HepG2 (cell line): ENCODE measurements around the gene GPR162. TPM values are rescaled to one million over a fixed set of nuclear protein-coding genes. Genes with fewer than 3 reads are reported as not detected.
A peak's percentile ranks its signal among the peaks of the same experiment; 100 is the strongest.

ENCODE experiments used
- CREB1 ChIP-seq, 2 experiments: fragments of 450-650 bp in 1 of 2; IDR thresholded peaks; 2 replicates each; pipeline ENCODE4 v1.6.1; 2016 to 2017; ENCODE audit warnings: control low read depth in 1 of 2, mild to moderate bottlenecking in 1 of 2, missing compliant biosample characterization in 1 of 2, missing genetic modification characterization in 1 of 2
- HMG20A ChIP-seq: IDR thresholded peaks from 2 replicates; pipeline ENCODE4 v1.6.1; 2016; ENCODE audit warnings: borderline replicate concordance
- KDM4B ChIP-seq: sonication (generic); formaldehyde crosslinking; IDR thresholded peaks from 2 replicates; pipeline ENCODE4 v1.4.0; 2020; ENCODE audit warnings: missing genetic modification reagents
- NFKBIZ ChIP-seq: IDR thresholded peaks from 2 replicates; pipeline ENCODE4 v1.6.1; 2018; ENCODE audit warnings: missing genetic modification reagents, missing compliant biosample characterization
- RELA ChIP-seq: sonication (generic); formaldehyde crosslinking; IDR thresholded peaks from 2 replicates; pipeline ENCODE4 v1.4.0; 2020; ENCODE audit warnings: missing genetic modification reagents
- TCF12 ChIP-seq, 2 experiments: fragments of 450-650 bp in 1 of 2; sonication (generic) in 1 of 2; formaldehyde crosslinking in 1 of 2; IDR thresholded peaks; 2 replicates each; pipeline versions ENCODE4 v1.6.1 to v1.8.0; 2017 to 2022; ENCODE audit warnings: antibody characterized with exemption in 1 of 2, mild to moderate bottlenecking in 1 of 2, missing genetic modification reagents in 1 of 2, moderate library complexity in 1 of 2
- U2AF2 ChIP-seq: fragments of 200-400 bp; formaldehyde crosslinking; IDR thresholded peaks from 2 replicates; pipeline ENCODE4 v1.6.1; 2017; ENCODE audit warnings: low read depth, mild to moderate bottlenecking, low read length
- ZNF782 ChIP-seq: sonication (generic); formaldehyde crosslinking; IDR thresholded peaks from 2 replicates; pipeline ENCODE4 v1.4.0; 2020; ENCODE audit warnings: missing genetic modification reagents, mild to moderate bottlenecking, borderline replicate concordance
- polyA plus RNA-seq, 8 experiments: library from polyadenylated mRNA; depleted of rRNA in 3 of 8; stranded (reverse) in 7 of 8; unstranded in 1 of 8; fragments of >200 nt; fragmentation: Illumina TruSeq in 4 of 8; extraction: Trizol in 4 of 8; gene quantifications; 2 replicates each; pipeline versions ENCODE4 v1.2.1 to v1.2.3, GENCODE V29; 2011 to 2016; ENCODE audit warnings: low read depth in 4 of 8, missing spikeins in 1 of 8, mixed read lengths in 1 of 8; ENCODE audit not compliant: insufficient read depth in 1 of 8
- total RNA-seq, 5 experiments: library from RNA; depleted of rRNA; stranded (reverse); fragments of >200 nt; fragmentation: Illumina TruSeq; extraction: Trizol; gene quantifications; 2 replicates each; pipeline ENCODE4 v1.2.3, GENCODE V29; 2016; ENCODE audit warnings: low read depth in 1 of 5
- TF ChIP-seq, protein P1 (sequence below): conservative IDR thresholded peaks from 2 replicates; pipeline ENCODE4 v1.6.1; 2018; ENCODE audit warnings: missing genetic modification reagents
- TF ChIP-seq, protein P2 (sequence below): sonication (generic); formaldehyde crosslinking; IDR thresholded peaks from 2 replicates; pipeline ENCODE4 v1.5.0; 2020; ENCODE audit warnings: missing genetic modification reagents, mild to moderate bottlenecking, borderline replicate concordance
- TF ChIP-seq, protein P3 (sequence below): sonication (generic); formaldehyde crosslinking; IDR thresholded peaks from 2 replicates; pipeline ENCODE4; 2020; ENCODE audit warnings: missing genetic modification reagents, mild to moderate bottlenecking, borderline replicate concordance
- TF ChIP-seq, protein P4 (sequence below): fragments of 450-650 bp; IDR thresholded peaks from 2 replicates; pipeline ENCODE4 v1.6.1; 2016
- TF ChIP-seq, protein P5 (sequence below): sonication (generic); formaldehyde crosslinking; conservative IDR thresholded peaks from 2 replicates; pipeline ENCODE4 v1.4.0; 2020; ENCODE audit warnings: missing genetic modification reagents
- TF ChIP-seq, protein P6 (sequence below): sonication (generic); formaldehyde crosslinking; IDR thresholded peaks from 2 replicates; pipeline ENCODE4 v1.4.0; 2020; ENCODE audit warnings: missing genetic modification reagents

Gene GPR162
- total and polyA plus RNA-seq, 2 of the 13 experiments (the other 11 are each of a cell fraction or from before 2014, with no cell fraction given) = 0.08 TPM; not detected in 1

DNA sequence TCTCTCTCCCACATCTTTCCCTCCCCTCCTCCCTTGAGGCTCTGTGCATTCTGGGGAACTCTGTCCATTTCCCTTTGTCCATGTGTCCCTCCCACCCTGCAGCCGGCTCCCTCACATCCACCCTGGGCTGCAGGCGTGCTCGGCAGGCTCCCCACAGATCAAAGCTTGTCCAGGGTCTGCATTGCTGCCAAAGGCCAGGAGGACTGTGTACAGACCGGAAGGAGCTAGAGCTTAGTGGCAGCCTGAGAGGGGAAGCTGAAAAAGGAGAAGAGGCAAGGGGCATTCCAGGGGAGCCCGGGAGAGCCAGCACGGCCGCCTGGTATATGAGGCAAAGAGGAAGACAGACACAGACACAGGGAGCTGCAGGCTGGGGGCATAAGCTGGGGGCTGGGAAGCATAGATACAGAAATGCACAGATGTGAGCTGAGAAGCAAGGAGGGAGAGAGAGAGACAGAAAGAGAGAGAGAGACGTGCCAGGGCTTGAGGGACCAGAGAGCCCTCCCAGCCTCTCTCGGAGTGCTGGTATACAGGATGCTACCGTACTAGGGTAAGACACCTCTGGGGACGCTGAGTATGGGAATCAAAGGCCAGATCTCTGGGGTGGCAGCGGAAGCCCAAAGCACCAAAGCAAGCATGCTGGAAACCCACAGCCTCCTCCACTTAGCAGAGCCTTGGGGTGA lies 29.0 kb upstream of the GPR162 start (continued):
- no peak for TF ChIP-seq KDM4B
- no peak for TF ChIP-seq NFKBIZ
- TF ChIP-seq RELA (CRISPR knock-in tag) = no peak
- TF ChIP-seq, protein P1, sequence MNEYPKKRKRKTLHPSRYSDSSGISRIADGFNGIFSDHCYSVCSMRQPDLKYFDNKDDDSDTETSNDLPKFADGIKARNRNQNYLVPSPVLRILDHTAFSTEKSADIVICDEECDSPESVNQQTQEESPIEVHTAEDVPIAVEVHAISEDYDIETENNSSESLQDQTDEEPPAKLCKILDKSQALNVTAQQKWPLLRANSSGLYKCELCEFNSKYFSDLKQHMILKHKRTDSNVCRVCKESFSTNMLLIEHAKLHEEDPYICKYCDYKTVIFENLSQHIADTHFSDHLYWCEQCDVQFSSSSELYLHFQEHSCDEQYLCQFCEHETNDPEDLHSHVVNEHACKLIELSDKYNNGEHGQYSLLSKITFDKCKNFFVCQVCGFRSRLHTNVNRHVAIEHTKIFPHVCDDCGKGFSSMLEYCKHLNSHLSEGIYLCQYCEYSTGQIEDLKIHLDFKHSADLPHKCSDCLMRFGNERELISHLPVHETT (CRISPR knock-in tag) = no peak
- no peak for TF ChIP-seq CREB1 (IDR thresholded peaks at IDR 0.05)
- TF ChIP-seq CREB1 (CRISPR knock-in tag; IDR thresholded peaks at IDR 0.05) = no peak
- TF ChIP-seq, protein P2, sequence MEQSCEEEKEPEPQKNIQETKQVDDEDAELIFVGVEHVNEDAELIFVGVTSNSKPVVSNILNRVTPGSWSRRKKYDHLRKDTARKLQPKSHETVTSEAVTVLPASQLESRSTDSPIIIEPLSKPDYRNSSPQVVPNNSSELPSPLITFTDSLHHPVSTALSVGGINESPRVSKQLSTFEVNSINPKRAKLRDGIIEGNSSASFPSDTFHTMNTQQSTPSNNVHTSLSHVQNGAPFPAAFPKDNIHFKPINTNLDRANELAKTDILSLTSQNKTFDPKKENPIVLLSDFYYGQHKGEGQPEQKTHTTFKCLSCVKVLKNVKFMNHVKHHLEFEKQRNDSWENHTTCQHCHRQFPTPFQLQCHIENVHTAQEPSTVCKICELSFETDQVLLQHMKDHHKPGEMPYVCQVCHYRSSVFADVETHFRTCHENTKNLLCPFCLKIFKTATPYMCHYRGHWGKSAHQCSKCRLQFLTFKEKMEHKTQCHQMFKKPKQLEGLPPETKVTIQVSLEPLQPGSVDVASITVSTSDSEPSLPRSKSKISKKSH (CRISPR knock-in tag) = peak; percentile 73; the same call in 1 of the 2 replicates
- TF ChIP-seq, protein P3, sequence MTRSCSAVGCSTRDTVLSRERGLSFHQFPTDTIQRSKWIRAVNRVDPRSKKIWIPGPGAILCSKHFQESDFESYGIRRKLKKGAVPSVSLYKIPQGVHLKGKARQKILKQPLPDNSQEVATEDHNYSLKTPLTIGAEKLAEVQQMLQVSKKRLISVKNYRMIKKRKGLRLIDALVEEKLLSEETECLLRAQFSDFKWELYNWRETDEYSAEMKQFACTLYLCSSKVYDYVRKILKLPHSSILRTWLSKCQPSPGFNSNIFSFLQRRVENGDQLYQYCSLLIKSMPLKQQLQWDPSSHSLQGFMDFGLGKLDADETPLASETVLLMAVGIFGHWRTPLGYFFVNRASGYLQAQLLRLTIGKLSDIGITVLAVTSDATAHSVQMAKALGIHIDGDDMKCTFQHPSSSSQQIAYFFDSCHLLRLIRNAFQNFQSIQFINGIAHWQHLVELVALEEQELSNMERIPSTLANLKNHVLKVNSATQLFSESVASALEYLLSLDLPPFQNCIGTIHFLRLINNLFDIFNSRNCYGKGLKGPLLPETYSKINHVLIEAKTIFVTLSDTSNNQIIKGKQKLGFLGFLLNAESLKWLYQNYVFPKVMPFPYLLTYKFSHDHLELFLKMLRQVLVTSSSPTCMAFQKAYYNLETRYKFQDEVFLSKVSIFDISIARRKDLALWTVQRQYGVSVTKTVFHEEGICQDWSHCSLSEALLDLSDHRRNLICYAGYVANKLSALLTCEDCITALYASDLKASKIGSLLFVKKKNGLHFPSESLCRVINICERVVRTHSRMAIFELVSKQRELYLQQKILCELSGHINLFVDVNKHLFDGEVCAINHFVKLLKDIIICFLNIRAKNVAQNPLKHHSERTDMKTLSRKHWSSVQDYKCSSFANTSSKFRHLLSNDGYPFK (CRISPR knock-in tag) = peak; percentile 69; the same call in 1 of the 2 replicates
- TF ChIP-seq, protein P4, sequence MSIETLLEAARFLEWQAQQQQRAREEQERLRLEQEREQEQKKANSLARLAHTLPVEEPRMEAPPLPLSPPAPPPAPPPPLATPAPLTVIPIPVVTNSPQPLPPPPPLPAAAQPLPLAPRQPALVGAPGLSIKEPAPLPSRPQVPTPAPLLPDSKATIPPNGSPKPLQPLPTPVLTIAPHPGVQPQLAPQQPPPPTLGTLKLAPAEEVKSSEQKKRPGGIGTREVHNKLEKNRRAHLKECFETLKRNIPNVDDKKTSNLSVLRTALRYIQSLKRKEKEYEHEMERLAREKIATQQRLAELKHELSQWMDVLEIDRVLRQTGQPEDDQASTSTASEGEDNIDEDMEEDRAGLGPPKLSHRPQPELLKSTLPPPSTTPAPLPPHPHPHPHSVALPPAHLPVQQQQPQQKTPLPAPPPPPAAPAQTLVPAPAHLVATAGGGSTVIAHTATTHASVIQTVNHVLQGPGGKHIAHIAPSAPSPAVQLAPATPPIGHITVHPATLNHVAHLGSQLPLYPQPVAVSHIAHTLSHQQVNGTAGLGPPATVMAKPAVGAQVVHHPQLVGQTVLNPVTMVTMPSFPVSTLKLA = 0 out of 2 replicates have a peak, but pooled peaks have one; percentile 12
- TF ChIP-seq, protein P5, sequence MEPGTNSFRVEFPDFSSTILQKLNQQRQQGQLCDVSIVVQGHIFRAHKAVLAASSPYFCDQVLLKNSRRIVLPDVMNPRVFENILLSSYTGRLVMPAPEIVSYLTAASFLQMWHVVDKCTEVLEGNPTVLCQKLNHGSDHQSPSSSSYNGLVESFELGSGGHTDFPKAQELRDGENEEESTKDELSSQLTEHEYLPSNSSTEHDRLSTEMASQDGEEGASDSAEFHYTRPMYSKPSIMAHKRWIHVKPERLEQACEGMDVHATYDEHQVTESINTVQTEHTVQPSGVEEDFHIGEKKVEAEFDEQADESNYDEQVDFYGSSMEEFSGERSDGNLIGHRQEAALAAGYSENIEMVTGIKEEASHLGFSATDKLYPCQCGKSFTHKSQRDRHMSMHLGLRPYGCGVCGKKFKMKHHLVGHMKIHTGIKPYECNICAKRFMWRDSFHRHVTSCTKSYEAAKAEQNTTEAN (CRISPR knock-in tag) = peak; percentile 64; the same call in 1 of the 2 replicates
- TF ChIP-seq, protein P6, sequence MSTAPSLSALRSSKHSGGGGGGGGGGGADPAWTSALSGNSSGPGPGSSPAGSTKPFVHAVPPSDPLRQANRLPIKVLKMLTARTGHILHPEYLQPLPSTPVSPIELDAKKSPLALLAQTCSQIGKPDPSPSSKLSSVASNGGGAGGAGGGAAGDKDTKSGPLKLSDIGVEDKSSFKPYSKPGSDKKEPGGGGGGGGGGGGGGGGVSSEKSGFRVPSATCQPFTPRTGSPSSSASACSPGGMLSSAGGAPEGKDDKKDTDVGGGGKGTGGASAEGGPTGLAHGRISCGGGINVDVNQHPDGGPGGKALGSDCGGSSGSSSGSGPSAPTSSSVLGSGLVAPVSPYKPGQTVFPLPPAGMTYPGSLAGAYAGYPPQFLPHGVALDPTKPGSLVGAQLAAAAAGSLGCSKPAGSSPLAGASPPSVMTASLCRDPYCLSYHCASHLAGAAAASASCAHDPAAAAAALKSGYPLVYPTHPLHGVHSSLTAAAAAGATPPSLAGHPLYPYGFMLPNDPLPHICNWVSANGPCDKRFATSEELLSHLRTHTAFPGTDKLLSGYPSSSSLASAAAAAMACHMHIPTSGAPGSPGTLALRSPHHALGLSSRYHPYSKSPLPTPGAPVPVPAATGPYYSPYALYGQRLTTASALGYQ (CRISPR knock-in tag) = peak; percentile 31; the same call in 1 of the 2 replicates
- TF ChIP-seq ZNF782 (CRISPR knock-in tag) = no peak
- TF ChIP-seq TCF12 (IDR thresholded peaks at IDR 0.05) = no peak
- TF ChIP-seq TCF12 (CRISPR knock-in tag; IDR thresholded peaks at IDR 0.05) = no peak
- TF ChIP-seq HMG20A = peak; percentile 59; the same call in 1 of the 2 replicates
- no peak for TF ChIP-seq U2AF2
